Duodenal mucosa (tissue), 2 donors: ENCODE results near the gene RAB37.

Experiments
- H3K27ac ChIP-seq: one replicate; pipeline ENCODE4 v1.7.0; 2013; ENCODE audit warnings: low read depth, low read length
- H3K27me3 ChIP-seq, 2 donors: one replicate each; pipeline ENCODE4 v1.7.0; 2013; ENCODE audit warnings: low read length in 2 of 2, control low read depth in 1 of 2; ENCODE audit not compliant: insufficient read depth in 2 of 2, control insufficient read depth in 1 of 2
- H3K36me3 ChIP-seq, 2 donors: one replicate each; pipeline ENCODE4 v1.7.0; 2013; ENCODE audit warnings: low read length in 2 of 2, control low read depth in 1 of 2; ENCODE audit not compliant: insufficient read depth in 2 of 2, control insufficient read depth in 1 of 2
- H3K4me1 ChIP-seq, 2 donors: one replicate each; pipeline ENCODE4 v1.7.0; 2013; ENCODE audit warnings: low read length in 2 of 2, control low read depth in 1 of 2; ENCODE audit not compliant: insufficient read depth in 2 of 2, control insufficient read depth in 1 of 2
- H3K4me3 ChIP-seq, 2 donors: one replicate each; pipeline ENCODE4 v1.7.0; 2013; ENCODE audit warnings: low read length in 2 of 2, low read depth in 1 of 2
- H3K9ac ChIP-seq, 2 donors: one replicate each; pipeline ENCODE4 v1.7.0; 2013; ENCODE audit warnings: low read length in 2 of 2, low read depth in 1 of 2
- H3K9me3 ChIP-seq, 2 donors: one replicate each; pipeline ENCODE4 v1.7.0; 2013; ENCODE audit warnings: low read length in 2 of 2, control low read depth in 1 of 2; ENCODE audit not compliant: control insufficient read depth in 1 of 2

RAB37 gene

GRCh38 chr17:74736513-74737298 is at the start of gene RAB37:
Gene RAB37 (plus strand): TSS chr17:74737256. CDS start chr17:74737273, 17 bp downstream.
- peaks cover 24% of the 10 kb centered on the region in 2 donors for H3K4me1 ChIP-seq
- no peaks in the 10 kb centered on the region for H3K36me3 ChIP-seq
- no peaks in the 10 kb centered on the region for H3K9me3 ChIP-seq
- peak within 1 kb of the TSS; percentile 40 for H3K27ac ChIP-seq
- H3K4me3 ChIP-seq: peak within 1 kb of the TSS; percentile 64 to 70
- peak within 1 kb of the TSS; percentile 44 to 47 for H3K9ac ChIP-seq
- H3K27me3 ChIP-seq: peaks cover 9 to 16% of the 10 kb centered on the region in 2 donors

- H3K27me3 ChIP-seq: no peaks in the 10 kb centered on the region
- no peak overlapping the region for H3K27ac ChIP-seq
- no peak overlapping the region for H3K9ac ChIP-seq
- H3K4me3 ChIP-seq: no peak overlapping the region
- H3K36me3 ChIP-seq: no peaks in the 10 kb centered on the region
- H3K9me3 ChIP-seq: no peaks in the 10 kb centered on the region
- H3K4me1 ChIP-seq: no peaks in the 10 kb centered on the region
These were observed 49.2 kb upstream of the RAB37 start for GRCh38 chr17:74687886-74688285.

GRCh38 chr17:74690409-74690825 is 46.6 kb upstream of the RAB37 start:
- no peaks in the 10 kb centered on the region for H3K9me3 ChIP-seq
- H3K4me3 ChIP-seq: no peak overlapping the region
- H3K9ac ChIP-seq: no peak overlapping the region
- no peaks in the 10 kb centered on the region for H3K36me3 ChIP-seq
- H3K4me1 ChIP-seq: no peaks in the 10 kb centered on the region
- no peaks in the 10 kb centered on the region for H3K27me3 ChIP-seq
- H3K27ac ChIP-seq: no peak overlapping the region

- no peak overlapping the region for H3K9ac ChIP-seq
- H3K36me3 ChIP-seq: no peaks in the 10 kb centered on the region
- no peak overlapping the region for H3K27ac ChIP-seq
- H3K4me1 ChIP-seq: no peaks in the 10 kb centered on the region
- no peaks in the 10 kb centered on the region for H3K9me3 ChIP-seq
- H3K27me3 ChIP-seq: no peaks in the 10 kb centered on the region
- no peak overlapping the region for H3K4me3 ChIP-seq
These were observed 45.9 kb upstream of the RAB37 start for GRCh38 chr17:74691151-74691550.

- Histone ChIP-seq H3K9me3 (no peaks in the 10 kb centered on the region), H3K36me3 (no peaks in the 10 kb centered on the region), H3K27ac (no peak overlapping the region), H3K4me3 (no peak overlapping the region), H3K9ac (no peak overlapping the region), H3K4me1 (no peaks in the 10 kb centered on the region), H3K27me3 (no peaks in the 10 kb centered on the region)
These were observed 43.0 kb upstream of the RAB37 start for GRCh38 chr17:74694081-74694480.

GRCh38 chr17:74695629-74696028 is 41.4 kb upstream of the RAB37 start:
- Histone ChIP-seq H3K9me3 (no peaks in the 10 kb centered on the region), H3K4me1 (no peaks in the 10 kb centered on the region), H3K36me3 (no peaks in the 10 kb centered on the region), H3K27me3 (peaks cover 0 to 3% of the 10 kb centered on the region in 2 donors), H3K27ac (no peak overlapping the region), H3K4me3 (no peak overlapping the region), H3K9ac (no peak overlapping the region)

GRCh38 chr17:74697515-74697914 is 39.5 kb upstream of the RAB37 start:
- Histone ChIP-seq H3K27me3 (peaks cover 0 to 3% of the 10 kb centered on the region in 2 donors), H3K4me3 (no peak overlapping the region), H3K36me3 (no peaks in the 10 kb centered on the region), H3K4me1 (no peaks in the 10 kb centered on the region), H3K9me3 (no peaks in the 10 kb centered on the region), H3K9ac (no peak overlapping the region), H3K27ac (no peak overlapping the region)

GRCh38 chr17:74698069-74698468 is 39.0 kb upstream of the RAB37 start:
- Histone ChIP-seq H3K9ac (no peak overlapping the region), H3K27me3 (peaks cover 0 to 3% of the 10 kb centered on the region in 2 donors), H3K36me3 (no peaks in the 10 kb centered on the region), H3K9me3 (no peaks in the 10 kb centered on the region), H3K4me1 (no peaks in the 10 kb centered on the region), H3K4me3 (no peak overlapping the region), H3K27ac (no peak overlapping the region)

GRCh38 chr17:74699236-74699635 is 37.8 kb upstream of the RAB37 start:
- Histone ChIP-seq H3K36me3 (no peaks in the 10 kb centered on the region), H3K27ac (no peak overlapping the region)

GRCh38 chr17:74702116-74702871 is 34.8 kb upstream of the RAB37 start:
- Histone ChIP-seq H3K9me3 (no peaks in the 10 kb centered on the region), H3K9ac (no peak overlapping the region), H3K36me3 (no peaks in the 10 kb centered on the region)

More at GRCh38 chr17:74699236-74699635, 37.8 kb upstream of the RAB37 start:
- H3K9ac ChIP-seq: no peak overlapping the region
- no peak overlapping the region for H3K4me3 ChIP-seq
- peaks cover 0 to 3% of the 10 kb centered on the region in 2 donors for H3K27me3 ChIP-seq
- H3K4me1 ChIP-seq: no peaks in the 10 kb centered on the region
- no peaks in the 10 kb centered on the region for H3K9me3 ChIP-seq

More at GRCh38 chr17:74702116-74702871, 34.8 kb upstream of the RAB37 start:
- no peak overlapping the region for H3K4me3 ChIP-seq
- H3K27ac ChIP-seq: no peak overlapping the region
- no peaks in the 10 kb centered on the region for H3K4me1 ChIP-seq
- H3K27me3 ChIP-seq: peaks cover 0 to 3% of the 10 kb centered on the region in 2 donors
